Eye (tissue), 1 donor: ENCODE measurements around the gene APP.

Source experiments
- DNase-seq: peaks from one replicate; pipeline ENCODE4 v3.0.0-alpha.2; 2015

The APP gene

DNA sequence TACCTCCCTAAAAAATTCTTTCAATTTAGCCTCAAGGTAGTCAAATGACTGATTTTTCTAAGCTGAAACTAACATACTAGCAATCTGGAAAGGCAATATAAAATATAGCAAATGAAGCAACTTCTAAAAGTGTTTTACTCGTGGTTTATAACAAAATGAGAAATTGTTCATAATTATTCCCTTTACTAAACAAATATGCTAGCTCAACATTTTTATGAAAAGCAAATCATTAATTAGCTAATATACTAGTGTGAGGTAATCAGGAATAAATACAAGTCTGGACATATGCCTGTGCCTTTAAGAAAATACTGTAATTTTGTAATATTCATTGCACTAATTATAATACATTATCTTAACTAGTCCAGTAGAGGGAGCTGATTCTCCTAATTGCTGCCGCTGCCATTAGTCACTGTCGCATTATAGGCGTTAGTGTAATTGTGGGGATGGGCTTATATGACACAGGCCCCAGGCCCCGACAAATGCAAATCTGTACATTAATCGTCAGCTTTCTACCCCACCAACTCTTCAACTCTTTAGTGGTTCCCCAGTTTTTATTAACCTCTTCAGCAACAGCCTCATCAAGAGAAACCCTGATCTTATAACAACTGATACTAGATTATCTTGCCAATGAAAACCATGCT, 274.9 kb downstream of the APP start:
- peak; percentile 29 for DNase-seq

DNA sequence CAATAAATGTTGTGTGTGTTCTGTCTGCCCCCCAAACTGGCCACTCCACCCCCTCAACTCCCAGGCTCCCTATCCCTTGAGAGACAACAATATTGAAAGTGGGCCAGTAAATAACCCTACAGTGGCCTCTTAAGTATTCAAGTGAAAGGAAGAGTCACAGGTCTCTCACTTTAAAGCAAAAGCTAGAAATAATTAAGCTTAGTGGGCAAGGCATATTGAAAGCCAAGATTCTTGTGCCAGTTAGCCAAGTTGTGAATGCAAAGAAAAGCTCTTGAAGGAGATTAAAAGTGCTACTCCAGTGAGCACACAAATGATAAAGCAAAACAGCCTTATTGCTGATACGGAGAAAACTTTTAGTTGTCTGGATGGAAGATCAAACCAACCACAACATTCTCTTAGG, 277.4 kb downstream of the APP start:
- DNase-seq = no peak

DNA sequence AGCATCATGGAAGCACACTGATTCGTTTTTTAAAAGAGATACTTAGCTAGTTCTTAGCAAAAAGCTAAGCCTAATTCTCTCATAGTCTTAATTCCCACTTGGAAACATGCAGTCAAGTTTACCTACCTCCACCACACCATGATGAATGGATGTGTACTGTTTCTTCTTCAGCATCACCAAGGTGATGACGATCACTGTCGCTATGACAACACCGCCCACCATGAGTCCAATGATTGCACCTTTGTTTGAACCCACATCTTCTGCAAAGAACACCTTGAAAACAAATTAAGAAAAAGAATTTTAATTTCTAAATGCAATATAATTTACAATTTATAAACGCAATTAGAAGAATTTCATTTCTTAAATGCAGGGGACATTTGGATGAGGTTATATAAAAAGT, 279.0 kb downstream of the APP start:
- DNase-seq = no peak

GRCh38 chr21:25890001-25890400, 280.6 kb downstream of the APP start:
- no peak for DNase-seq

- no peak for DNase-seq
Observed at GRCh38 chr21:25888711-25889110, 281.9 kb downstream of the APP start.

DNA sequence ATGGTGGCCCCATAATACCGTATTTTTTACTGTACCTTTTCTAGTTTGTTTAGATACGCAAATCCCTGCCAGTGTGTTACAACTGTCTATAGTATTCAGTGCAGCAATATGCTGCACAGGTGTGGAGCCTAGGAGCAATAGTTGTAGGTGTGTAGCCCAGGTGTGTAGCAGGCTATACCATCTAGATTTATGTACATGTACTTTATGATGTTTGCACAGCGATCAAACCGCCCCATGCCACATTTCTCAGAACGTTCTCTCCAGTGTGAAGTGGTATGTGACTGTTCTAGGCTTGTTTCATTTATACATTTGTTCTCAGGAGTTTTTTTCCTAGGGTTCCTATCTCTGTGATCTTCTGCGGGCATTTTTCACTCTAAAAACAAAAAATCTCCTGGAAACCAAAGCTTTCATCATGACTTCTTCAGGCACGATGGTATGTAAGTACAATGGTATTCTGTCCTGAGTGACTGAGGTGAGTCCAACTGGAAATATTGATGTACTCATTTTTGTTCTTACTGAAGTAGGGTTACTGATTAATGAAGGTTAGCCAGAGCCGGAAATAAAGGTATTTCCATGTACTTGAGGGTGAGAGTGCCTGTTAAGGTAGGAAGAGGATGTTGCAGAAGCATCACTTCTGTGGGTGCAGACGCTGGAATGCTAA, 282.8 kb downstream of the APP start:
- no peak for DNase-seq

- DNase-seq = no peak
Observed at GRCh38 chr21:25887166-25887565, 283.4 kb downstream of the APP start.

GRCh38 chr21:25885880-25886279, 284.7 kb downstream of the APP start:
- DNase-seq = no peak

DNA sequence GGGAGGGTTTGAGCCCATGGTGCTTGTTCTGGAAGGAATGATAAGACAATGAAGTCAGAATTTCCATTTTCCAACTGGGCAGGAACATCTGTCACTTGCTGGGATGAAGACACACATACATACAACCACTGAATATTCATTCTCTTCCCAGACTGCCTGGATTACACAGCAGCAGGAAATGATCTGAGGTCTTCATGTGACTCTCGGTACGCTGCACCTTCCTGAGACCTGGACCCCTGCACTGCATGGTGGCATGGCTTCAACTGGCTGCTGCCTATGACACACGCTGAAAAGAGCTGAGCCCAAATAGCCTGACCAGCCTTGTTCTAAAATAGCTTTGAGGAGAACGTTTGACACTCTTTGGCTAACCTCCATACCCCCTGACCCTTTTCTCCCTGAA, 285.2 kb downstream of the APP start:
- DNase-seq = no peak

DNA sequence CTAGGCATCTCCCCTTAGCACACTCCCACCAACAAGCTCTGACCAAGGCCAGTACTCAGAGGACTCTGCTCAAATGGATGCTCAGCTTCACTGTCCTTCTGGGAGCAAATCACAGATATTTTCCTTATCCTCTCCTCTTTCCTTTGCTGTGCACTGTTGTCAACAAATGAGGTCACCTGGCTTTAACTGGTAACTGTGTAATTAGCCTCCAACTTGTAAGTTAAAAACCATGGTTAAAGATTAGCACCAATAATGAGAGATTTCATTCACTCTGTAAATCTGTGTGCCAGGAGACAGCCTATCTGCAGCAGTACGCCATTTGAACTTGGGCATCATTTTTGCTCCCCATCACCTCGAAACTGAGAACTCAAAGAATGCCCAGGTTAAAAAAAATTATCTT, 286.3 kb downstream of the APP start:
- DNase-seq = no peak

DNA sequence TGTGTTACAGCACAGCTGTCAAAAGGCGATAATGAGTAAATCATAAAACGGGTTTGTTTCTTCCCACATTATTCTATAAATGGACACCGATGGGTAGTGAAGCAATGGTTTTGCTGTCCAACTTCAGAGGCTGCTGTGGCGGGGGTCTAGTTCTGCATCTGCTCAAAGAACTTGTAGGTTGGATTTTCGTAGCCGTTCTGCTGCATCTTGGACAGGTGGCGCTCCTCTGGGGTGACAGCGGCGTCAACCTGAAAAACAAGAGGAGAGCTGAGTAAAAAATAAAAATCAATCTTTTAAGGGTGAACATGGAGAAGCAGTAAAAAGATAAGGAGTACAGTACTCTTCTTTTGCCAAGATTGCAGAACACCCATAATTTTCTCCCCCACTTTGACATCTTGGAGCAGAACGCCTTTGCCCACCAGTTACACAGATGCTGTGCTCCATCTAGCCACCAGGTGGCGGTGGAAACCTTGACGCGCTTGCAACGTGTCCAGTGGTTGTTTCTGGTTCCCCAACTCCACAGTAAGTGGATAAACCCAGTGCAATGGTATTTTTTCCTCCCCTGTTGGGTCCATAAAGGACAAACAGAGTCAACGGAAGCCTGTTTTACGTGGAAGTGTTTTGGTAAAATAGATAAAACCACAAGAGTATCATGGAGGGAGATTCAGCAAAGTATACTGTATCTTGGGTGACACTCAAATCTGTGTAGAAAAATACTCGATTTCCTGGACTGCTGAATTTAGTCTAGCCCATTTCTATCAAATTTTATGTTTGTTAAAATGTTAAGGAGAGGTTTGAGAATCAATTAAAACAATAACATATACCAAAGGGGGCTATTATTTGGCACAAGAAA, 288.8 kb downstream of the APP start:
- DNase-seq = peak; percentile 88

- DNase-seq = no peak
Observed at GRCh38 chr21:25879203-25879602, 291.4 kb downstream of the APP start.

DNA sequence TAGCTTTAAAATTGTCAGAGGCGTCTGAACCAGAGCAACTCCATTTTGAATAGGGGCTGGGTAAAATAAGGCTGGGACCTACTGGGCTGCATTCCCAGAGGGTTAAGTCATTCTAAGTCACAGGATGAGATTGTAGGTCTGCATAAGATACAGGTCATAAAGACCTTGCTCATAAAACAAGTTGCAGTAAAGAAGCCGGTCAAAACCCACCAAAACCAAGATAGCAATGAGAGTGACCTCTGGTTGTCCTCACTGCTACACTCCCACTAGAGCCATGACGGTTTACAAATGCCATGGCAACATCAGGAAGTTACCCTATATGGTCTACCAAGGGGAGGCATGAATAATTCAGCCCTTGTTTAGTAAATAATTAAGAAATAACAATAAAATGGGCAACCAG, 292.2 kb downstream of the APP start:
- DNase-seq = no peak

GRCh38 chr21:25872271-25872670, 298.3 kb downstream of the APP start:
- no peak for DNase-seq

- DNase-seq = no peak
Observed at GRCh38 chr21:25871566-25871965, 299.0 kb downstream of the APP start.

- DNase-seq = no peak
Observed at GRCh38 chr21:25870084-25870483, 300.5 kb downstream of the APP start.

- no peak for DNase-seq
Observed at GRCh38 chr21:25867061-25867460, 303.5 kb downstream of the APP start.

- no peak for DNase-seq
Observed at GRCh38 chr21:25863747-25864146, 306.8 kb downstream of the APP start.

DNA sequence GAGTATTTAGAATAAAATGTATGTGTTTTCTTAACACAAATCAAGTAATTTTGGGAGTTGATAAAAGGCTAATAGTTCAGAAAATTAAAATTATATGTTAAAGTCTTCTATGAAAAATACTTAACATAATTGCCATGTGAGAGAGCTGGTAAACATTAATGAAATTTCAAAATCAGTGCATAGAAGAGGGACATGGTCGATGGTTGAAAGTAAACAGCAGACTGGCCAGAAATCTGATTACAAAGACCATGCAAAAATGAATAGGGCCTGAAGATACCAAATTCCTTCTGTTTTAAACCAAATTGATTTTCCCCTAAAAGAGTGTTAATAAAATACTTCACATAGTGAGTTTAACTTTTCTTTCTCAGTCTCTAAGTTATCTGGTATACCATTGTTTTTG, 307.5 kb downstream of the APP start:
- no peak for DNase-seq

- DNase-seq = no peak
Observed at GRCh38 chr21:25862596-25862995, 308.0 kb downstream of the APP start.

DNA sequence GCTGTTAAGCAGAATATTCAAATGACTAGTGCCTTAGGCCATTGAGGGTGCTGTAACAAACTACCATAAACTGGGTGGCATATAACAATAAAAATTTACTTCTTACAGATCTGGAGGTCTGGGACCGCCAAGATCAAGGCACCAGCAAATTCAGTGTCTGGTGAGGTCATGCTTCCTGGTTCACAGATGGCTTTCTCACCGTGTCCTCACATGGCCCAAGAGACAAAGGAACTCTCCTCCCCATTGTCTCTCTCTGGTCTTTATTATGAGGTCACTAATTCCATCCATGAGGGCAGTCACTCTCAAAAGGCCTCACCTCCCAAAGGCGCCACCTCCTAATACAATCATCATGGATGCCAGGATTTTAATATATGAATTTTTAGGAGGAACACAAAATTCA, 308.5 kb downstream of the APP start:
- no peak for DNase-seq

- no peak for DNase-seq
Observed at GRCh38 chr21:25859235-25859929, 311.2 kb downstream of the APP start.

GRCh38 chr21:25858325-25858724, 312.2 kb downstream of the APP start:
- DNase-seq = no peak
